NCI-H2029 treated with DMSO at 0.1 percent for 48 hours (cell line): ENCODE data around the gene KLHL20.
"Not testable (repeated sequence)": the region's sequence is repeated elsewhere in the genome, so short reads cannot be mapped to it uniquely, and the experiment has no call there.

Experiments
- DNase-seq: peaks from one replicate; lab custom pipeline; 2025; lab: John Stamatoyannopoulos, UW

The KLHL20 gene

GRCh38 chr1:173749137-173749536, 34.4 kb downstream of the KLHL20 start:
- no peak for DNase-seq

DNA sequence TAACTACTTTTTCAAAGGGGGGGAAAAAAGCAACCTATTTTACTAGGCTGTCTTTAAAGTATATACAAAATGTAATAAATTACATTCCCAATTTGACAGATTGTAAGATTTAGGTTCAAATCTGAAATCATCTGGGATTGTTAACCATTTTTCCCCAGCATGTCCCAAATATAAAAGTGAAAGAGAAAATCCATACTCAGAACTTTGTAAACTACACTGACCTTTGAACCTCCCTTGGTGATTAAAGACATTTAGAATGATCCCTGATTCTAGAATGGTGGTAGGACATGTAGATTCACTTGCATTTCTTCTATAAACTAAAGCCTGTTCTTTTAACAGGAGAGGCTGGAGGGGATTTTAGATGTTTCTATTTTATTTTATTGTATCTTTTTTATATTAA, 39.0 kb downstream of the KLHL20 start:
- DNase-seq = no peak

DNA sequence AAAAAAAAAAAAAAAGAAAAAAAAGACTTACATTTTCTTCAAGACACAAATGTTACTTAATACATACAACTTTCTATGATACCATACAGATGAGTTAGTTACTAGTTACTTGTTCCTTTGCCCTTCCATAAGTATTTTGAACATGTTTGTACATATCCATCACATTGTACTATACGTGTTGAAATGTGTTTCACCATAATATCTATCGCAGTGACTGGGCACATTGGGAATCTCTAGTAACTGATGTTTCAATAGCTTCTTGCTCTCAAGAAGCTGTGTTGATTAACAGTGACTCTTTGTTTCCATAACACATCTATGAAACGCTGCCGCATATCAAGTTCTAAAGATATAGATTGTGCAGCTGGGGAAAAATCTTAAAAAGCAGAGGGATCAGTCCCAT, 42.9 kb downstream of the KLHL20 start:
- DNase-seq = no peak

GRCh38 chr1:173758110-173758509, 43.3 kb downstream of the KLHL20 start:
- DNase-seq = no peak

DNA sequence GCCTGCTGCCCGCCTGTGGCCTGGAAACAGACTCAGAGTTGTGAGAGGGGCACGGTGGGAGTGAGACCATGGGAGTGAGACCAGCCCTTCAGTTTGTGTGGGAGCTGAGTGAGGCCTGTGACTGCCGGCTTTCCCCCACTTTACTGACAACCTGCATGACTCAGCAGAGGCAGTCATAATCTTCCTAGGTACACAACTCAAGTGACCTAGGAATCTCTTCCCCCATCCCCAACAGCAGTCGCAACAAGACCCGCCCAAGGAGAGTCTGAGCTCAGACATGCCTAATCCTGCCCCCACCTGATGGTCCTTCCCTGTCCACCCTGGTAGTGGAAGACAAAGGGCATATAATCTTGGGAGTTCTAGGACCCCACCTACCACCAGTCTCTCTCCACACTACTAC, 44.2 kb downstream of the KLHL20 start:
- DNase-seq = no peak

DNA sequence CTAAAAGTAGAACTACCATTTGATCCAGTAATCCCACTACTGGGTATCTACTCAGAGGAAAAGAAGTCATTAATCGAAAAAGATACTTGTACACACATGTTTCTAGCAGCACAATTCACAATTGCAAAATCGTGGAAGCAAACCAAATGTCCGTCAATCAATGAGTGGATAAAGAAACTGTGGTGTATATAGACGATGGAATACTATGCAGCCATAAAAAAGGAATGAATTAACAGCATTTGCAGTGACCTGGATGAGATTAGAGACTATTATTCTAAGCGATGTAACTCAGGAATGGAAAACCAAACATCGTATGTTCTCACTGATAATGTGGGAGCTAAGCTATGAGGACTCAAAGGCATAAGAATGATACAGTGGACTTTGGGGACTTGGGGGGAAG, 49.5 kb downstream of the KLHL20 start:
- DNase-seq = not testable (repeated sequence)

DNA sequence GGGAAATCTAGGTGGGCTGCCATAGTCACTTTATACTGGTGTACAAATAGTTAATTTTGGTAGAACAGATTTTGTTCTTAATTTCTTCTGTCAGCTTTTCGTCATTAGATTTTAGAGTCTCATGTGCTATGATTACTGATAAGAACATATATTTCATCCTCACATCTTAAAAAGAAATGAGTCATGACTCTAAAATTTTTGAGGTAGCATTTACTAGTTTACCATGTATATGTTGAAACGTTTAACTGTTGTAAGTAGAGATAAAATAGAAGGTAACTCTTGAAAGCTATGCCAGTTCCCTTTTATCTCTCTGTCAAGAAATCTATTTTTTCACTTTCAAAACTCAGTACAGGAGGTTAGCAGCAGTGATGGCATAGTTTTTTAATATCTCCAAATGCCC, 53.4 kb downstream of the KLHL20 start:
- DNase-seq = no peak

- DNase-seq = no peak
Measured at GRCh38 chr1:173768827-173769226, 54.0 kb downstream of the KLHL20 start.

DNA sequence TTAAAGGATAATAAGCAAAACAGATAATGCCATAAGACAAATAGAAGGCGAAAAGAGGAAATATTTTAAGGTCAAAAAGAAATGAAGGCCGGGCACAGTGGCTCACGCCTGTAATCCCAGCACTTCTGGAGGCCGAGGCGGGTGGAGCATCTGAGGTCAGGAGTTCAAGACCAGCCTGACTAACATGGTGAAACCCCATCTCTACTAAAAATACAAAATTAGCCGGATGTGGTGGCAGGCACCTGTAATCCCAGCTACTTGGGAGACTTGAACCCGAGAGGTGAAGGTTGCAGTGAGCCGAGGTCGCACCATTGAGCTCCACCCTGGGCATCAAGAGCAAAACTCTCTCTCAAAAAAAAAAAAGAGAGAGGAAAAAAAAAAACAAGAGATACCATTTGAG, 55.5 kb downstream of the KLHL20 start:
- DNase-seq = not testable (repeated sequence)

- no peak for DNase-seq
Measured at GRCh38 chr1:173771560-173771959, 56.8 kb downstream of the KLHL20 start.

DNA sequence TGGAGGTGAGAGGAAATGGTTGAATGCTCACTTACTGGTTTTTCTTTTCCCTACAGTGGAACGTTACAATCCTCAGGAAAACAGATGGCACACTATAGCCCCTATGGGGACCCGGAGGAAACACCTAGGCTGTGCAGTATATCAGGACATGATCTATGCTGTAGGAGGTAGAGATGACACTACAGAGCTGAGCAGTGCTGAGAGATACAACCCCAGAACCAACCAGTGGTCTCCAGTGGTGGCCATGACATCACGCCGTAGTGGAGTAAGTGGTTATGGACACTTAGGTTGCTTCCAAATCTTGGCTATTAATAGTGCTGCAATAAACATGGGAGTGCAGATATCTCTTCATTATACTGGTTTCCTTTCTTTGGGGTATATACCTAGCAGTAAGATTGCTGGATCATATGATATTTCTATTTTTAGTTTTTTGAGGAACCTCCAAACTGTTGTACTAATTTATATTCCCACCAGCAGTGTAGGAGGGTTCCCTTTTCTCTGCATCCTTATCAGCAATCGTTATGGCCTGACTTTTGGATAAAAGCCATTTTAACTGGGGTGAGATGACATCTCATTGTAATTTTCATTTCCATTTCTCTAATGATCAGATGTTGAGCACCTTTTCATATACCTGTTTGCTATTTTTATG, 60.9 kb downstream of the KLHL20 start:
- no peak for DNase-seq

- DNase-seq = no peak
Measured at GRCh38 chr1:173779936-173780335, 65.2 kb downstream of the KLHL20 start.

DNA sequence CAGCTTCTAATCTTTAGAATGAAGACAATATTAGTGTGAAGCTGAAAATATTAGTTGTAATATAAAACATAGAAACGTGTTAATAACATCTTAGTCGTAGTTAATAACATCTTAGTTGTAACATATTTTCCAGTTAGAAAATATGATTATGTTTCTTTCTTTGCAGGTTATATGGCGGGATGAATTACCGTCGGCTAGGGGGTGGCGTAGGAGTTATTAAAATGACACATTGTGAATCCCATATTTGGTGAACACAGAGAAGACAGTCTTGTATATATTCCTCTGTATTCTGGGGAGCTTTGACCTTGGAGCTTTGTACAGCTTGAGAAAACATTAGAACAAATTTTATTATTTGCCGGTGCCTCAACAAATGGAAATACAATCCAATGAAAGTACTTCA, 70.2 kb downstream of the KLHL20 start:
- no peak for DNase-seq

DNA sequence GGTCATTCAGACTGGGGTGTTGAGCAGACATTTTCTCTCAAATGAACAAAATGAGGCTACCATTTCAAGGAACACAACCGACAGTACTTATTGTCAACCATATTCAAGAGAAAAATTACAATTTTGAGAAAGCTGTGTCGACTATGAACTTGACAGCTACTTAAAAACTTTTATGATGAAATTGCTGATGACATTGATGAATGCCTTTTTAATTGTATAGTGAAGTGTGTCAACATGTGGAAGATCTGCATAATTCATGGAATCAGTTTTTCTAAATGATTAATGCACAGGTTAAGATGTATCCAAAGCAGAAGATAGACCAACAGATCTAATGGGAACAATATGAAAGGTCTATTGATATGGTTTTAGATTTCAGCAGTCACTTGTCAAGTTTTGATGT, 75.1 kb downstream of the KLHL20 start:
- DNase-seq = no peak

- no peak for DNase-seq
Measured at GRCh38 chr1:173798078-173798477, 83.3 kb downstream of the KLHL20 start.

DNA sequence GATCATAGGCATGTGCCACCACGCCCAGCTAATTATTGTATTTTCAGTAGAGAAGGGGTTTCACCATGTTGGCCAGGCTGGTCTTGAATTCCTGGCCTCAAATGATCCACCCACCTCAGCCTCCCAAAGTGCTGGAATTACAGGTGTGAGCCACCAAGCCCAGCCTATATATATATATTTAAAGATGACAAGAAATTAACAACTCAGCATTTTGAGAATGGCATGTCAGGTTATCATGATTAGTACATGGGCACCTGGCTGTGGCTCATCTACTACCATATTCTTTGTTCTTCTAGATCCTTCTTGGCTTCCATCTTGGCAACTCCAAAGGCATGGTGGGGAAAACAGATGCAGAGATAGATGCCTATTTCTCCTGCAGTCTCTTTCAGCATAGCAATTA, 85.2 kb downstream of the KLHL20 start:
- not testable (repeated sequence) for DNase-seq

GRCh38 chr1:173802961-173803360, 88.2 kb downstream of the KLHL20 start:
- DNase-seq = no peak

- DNase-seq = not testable (repeated sequence)
Measured at GRCh38 chr1:173813654-173814053, 98.9 kb downstream of the KLHL20 start.

GRCh38 chr1:173818459-173818858, 103.7 kb downstream of the KLHL20 start:
- no peak for DNase-seq

DNA sequence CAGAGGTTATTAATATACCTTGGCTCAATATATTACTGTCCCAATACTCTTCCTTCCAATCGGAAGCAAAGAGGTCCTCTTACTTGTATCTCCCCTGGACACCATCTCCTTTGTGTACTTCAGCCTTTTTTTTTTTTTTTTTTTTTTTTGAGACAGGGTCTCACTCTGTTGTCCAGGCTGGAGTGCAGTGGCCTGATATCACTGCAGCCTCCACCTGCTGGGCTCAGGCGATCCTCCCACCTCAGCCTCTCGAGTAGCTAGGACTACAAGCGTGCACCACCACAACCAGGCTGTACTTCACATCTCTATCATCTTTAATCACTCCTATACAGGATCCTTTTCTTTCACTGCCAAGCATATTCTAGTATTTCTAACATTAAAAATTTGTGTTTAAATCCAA, 106.9 kb downstream of the KLHL20 start:
- DNase-seq = no peak

GRCh38 chr1:173823781-173824314, 109.1 kb downstream of the KLHL20 start:
- DNase-seq = no peak

- peak; percentile 82 for DNase-seq
Measured at GRCh38 chr1:173824315-173825081, 109.7 kb downstream of the KLHL20 start, which contains the start of the genes CENPL and DARS2. Gene CENPL, minus strand, starts transcription at chr1:173824883. Its CDS starts 13,584 bp downstream, at chr1:173811299. Gene DARS2, plus strand, starts transcription at chr1:173824673. Its CDS starts 557 bp downstream, at chr1:173825230.

- DNase-seq = no peak
Measured at GRCh38 chr1:173827611-173828010, 112.8 kb downstream of the KLHL20 start.
